K562 (cell line): ENCODE results near the gene DDX60. TPM values are rescaled to one million over a fixed set of nuclear protein-coding genes. Genes with fewer than 3 reads are reported as not detected.

Experiments
- ATAC-seq: fragments of 200-7000 bp; cut with Tn5 transposase; 3 replicates; pipeline ENCODE4 v1.9.1; 2020; ENCODE audit warnings: moderate library complexity
- BruUV-seq: library from RNA; stranded (reverse); fragments of 400-500 nt; replicated peaks from 2 replicates; lab custom pipeline; 2021; lab: Mats Ljungman, UMichigan
- CTCF ChIA-PET: fragments of 300-600 bp; formaldehyde crosslinking; extraction: SDS; loops from one replicate; lab custom pipeline; 2021; ENCODE audit warnings: low intra/inter-chr PET ratio; lab: Yijun Ruan, JAX
- POLR2A ChIA-PET: fragments of 300-600, 350-650 bp; sonication (Branson Sonifier 250); formaldehyde crosslinking; extraction: SDS; loops from one replicate; lab custom pipeline; 2021; ENCODE audit warnings: antibody characterized with exemption, inconsistent platforms; lab: Yijun Ruan, JAX
- DNase-seq, 4 experiments: peaks; one replicate each; pipeline versions ENCODE4 v3.0.0 to v3.0.0-alpha.2; 2011 to 2018; ENCODE audit warnings: low spot score in 3 of 4, mixed read lengths in 3 of 4; ENCODE audit errors: extremely low read depth in 1 of 4
- FAIRE-seq: peaks from 2 replicates; lab custom pipeline; 2011; peaks lifted over from hg19 to GRCh38; lab: Jason Lieb, UNC
- H2AFZ ChIP-seq: 2 replicates; pipeline ENCODE4 v1.6.0; 2011; ENCODE audit warnings: low read depth, low read length, control low read depth, inconsistent platforms
- H3K27ac ChIP-seq: fragments of 200-600 bp; 3 replicates; pipeline ENCODE4 v1.8.0; 2011; ENCODE audit warnings: low read depth, mild to moderate bottlenecking, control low read depth, inconsistent platforms, low read length, moderate library complexity, mixed read lengths; ENCODE audit errors: extremely low read depth
- H3K27me3 ChIP-seq, 2 experiments: fragments of 300-600 bp in 1 of 2; 2 replicates in 1 of 2; 3 replicates in 1 of 2; pipeline versions ENCODE4 v1.6.0 to v1.8.0; 2011; ENCODE audit warnings: inconsistent platforms in 2 of 2, low read length in 2 of 2, mild to moderate bottlenecking in 1 of 2, mixed read lengths in 1 of 2, moderate library complexity in 1 of 2; ENCODE audit not compliant: control insufficient read depth in 2 of 2, insufficient read depth in 2 of 2
- H3K36me3 ChIP-seq: fragments of 300-600 bp; 3 replicates; pipeline ENCODE4 v1.8.0; 2011; ENCODE audit warnings: mild to moderate bottlenecking, low read length, inconsistent platforms; ENCODE audit not compliant: control insufficient read depth, insufficient read depth
- H3K4me1 ChIP-seq, 2 experiments: fragments of 200-600 bp in 1 of 2; replicated peaks in 1 of 2; 2 replicates in 1 of 2; 3 replicates in 1 of 2; pipeline versions ENCODE4 v1.5.1 to v1.8.0; 2011; ENCODE audit warnings: inconsistent platforms in 2 of 2, low read length in 2 of 2, mild to moderate bottlenecking in 1 of 2, mixed read lengths in 1 of 2, moderate library complexity in 1 of 2; ENCODE audit not compliant: control insufficient read depth in 2 of 2, insufficient read depth in 2 of 2
- H3K4me2 ChIP-seq: 2 replicates; pipeline ENCODE4 v1.6.1; 2011; ENCODE audit warnings: low read length, control low read depth, inconsistent platforms, mixed read lengths; ENCODE audit not compliant: insufficient read depth
- H3K4me3 ChIP-seq: fragments of 200-600 bp; sonication (generic), shearing (Covaris generic); 2 replicates; pipeline ENCODE4 v1.5.1; 2016; ENCODE audit warnings: control low read depth, inconsistent platforms
- H3K79me2 ChIP-seq: fragments of 200-600 bp; 3 replicates; pipeline ENCODE4 v1.8.0; 2011; ENCODE audit warnings: low read length, inconsistent platforms; ENCODE audit not compliant: control insufficient read depth, insufficient read depth
- H3K9ac ChIP-seq, 2 experiments: 2 replicates each; pipeline versions ENCODE4 v1.6.0 to v1.6.1; 2011; ENCODE audit warnings: low read depth in 2 of 2, low read length in 2 of 2, control low read depth in 1 of 2, inconsistent platforms in 1 of 2, mild to moderate bottlenecking in 1 of 2, mixed read lengths in 1 of 2; ENCODE audit not compliant: insufficient read depth in 1 of 2
- H3K9me1 ChIP-seq: one replicate; pipeline ENCODE4 v1.6.0; 2011; ENCODE audit warnings: inconsistent platforms, mild to moderate bottlenecking, low read length, moderate library complexity; ENCODE audit not compliant: control insufficient read depth, insufficient read depth
- H3K9me3 ChIP-seq: replicated peaks from 2 replicates; pipeline ENCODE4 v1.5.1; 2011; ENCODE audit warnings: low read depth, low read length, inconsistent platforms; ENCODE audit not compliant: control insufficient read depth, insufficient read depth
- H4K20me1 ChIP-seq: replicated peaks from 2 replicates; pipeline ENCODE4 v1.6.1; 2011; ENCODE audit warnings: low read length, inconsistent platforms, mixed read lengths; ENCODE audit not compliant: control insufficient read depth, insufficient read depth
- DDX20 ChIP-seq: fragments of 450-650 bp; IDR thresholded peaks from 2 replicates; pipeline ENCODE4 v1.6.1; 2016; ENCODE audit warnings: missing genetic modification characterization, low read depth, mild to moderate bottlenecking, missing compliant biosample characterization, moderate library complexity
- DPF2 ChIP-seq: fragments of 450-650 bp; IDR thresholded peaks from 2 replicates; pipeline ENCODE4 v1.6.1; 2016
- FOXK2 ChIP-seq, 2 experiments: fragments of 450-650 bp; IDR thresholded peaks in 1 of 2; conservative IDR thresholded peaks in 1 of 2; 2 replicates each; pipeline ENCODE4 v1.6.1; 2016; ENCODE audit warnings: low read depth in 2 of 2, mild to moderate bottlenecking in 1 of 2
- ILK ChIP-seq: fragments of 450-650 bp; IDR thresholded peaks from 2 replicates; pipeline ENCODE4 v1.6.1; 2016; ENCODE audit warnings: missing genetic modification characterization, low read depth, mild to moderate bottlenecking, missing compliant biosample characterization, moderate library complexity, borderline replicate concordance
- NR3C1 ChIP-seq: sonication (generic); formaldehyde crosslinking; IDR thresholded peaks from 2 replicates; pipeline ENCODE4 v1.8.1; 2022; ENCODE audit warnings: missing genetic modification reagents
- POLR2AphosphoS2 ChIP-seq: IDR thresholded peaks from 2 replicates; pipeline ENCODE4 v1.6.1; 2012; ENCODE audit warnings: low read length, improper control_type of control experiment
- RBM39 ChIP-seq: fragments of 200-400 bp; formaldehyde crosslinking; optimal IDR thresholded peaks from 2 replicates; pipeline ENCODE3; 2018; ENCODE audit warnings: low read depth, low read length
- SMAD1 ChIP-seq: fragments of 150-350 bp; IDR thresholded peaks from 2 replicates; pipeline ENCODE4 v1.6.1; 2014; ENCODE audit warnings: low read length, low read depth; ENCODE audit not compliant: partially characterized antibody
- SRSF7 ChIP-seq: fragments of 200-400 bp; formaldehyde crosslinking; optimal IDR thresholded peaks from 2 replicates; pipeline ENCODE3; 2017; ENCODE audit warnings: mild to moderate bottlenecking, low read depth, low read length
- YBX1 ChIP-seq: fragments of 450-650 bp; IDR thresholded peaks from 2 replicates; pipeline ENCODE4 v1.7.1; 2016; ENCODE audit warnings: mild to moderate bottlenecking
- ZC3H11A ChIP-seq: IDR thresholded peaks from 2 replicates; pipeline ENCODE4 v1.6.1; 2012; ENCODE audit warnings: low read depth, low read length, improper control_type of control experiment
- ZFP1 ChIP-seq: fragments of 450-650 bp; formaldehyde crosslinking; IDR thresholded peaks from 2 replicates; pipeline ENCODE4 v1.4.0; 2020; ENCODE audit warnings: mild to moderate bottlenecking, mixed read lengths
- ZNF146 ChIP-seq: IDR thresholded peaks from one replicate; pipeline ENCODE4 v1.6.1; 2018; ENCODE audit warnings: missing compliant biosample characterization; ENCODE audit not compliant: unreplicated experiment
- ZNF561 ChIP-seq: fragments of 450-650 bp; formaldehyde crosslinking; conservative IDR thresholded peaks from 2 replicates; pipeline ENCODE4 v1.4.0; 2020; ENCODE audit warnings: mild to moderate bottlenecking, moderate library complexity
- ZNF707 ChIP-seq: fragments of 250-450 bp; sonication (Bioruptor Pico); conservative IDR thresholded peaks from 2 replicates; pipeline ENCODE4 v1.8.0; 2022; ENCODE audit warnings: inconsistent platforms, mild to moderate bottlenecking, moderate library complexity
- WGBS: fragments of 100-300 bp; shearing (Covaris generic); methylation state at CpG from one replicate; pipeline ENCODE4 v1.1.6; 2016; ENCODE audit warnings: low coverage, mixed read lengths; ENCODE audit not compliant: insufficient coverage; ENCODE audit errors: missing lambda C conversion rate; 5-methylcytosine and 5-hydroxymethylcytosine counted together
- in situ Hi-C: fragments of 300-500 bp; cut with MboI; formaldehyde crosslinking; loops from 4 replicates; pipeline ENCODE4 v1.15.0; 2018; ENCODE audit warnings: inconsistent platforms, mixed read lengths
- intact Hi-C: fragments of 100-400 bp; cut with micrococcal nuclease; formaldehyde crosslinking; loops from 2 replicates; pipeline ENCODE4 v1.14.2; 2022
- polyA plus RNA-seq, 8 experiments: library from polyadenylated mRNA; depleted of rRNA in 4 of 8; stranded (reverse) in 5 of 8; unstranded in 3 of 8; fragments of >200 nt; fragmentation: Nextera tagmentation in 2 of 8; fragmentation: Illumina TruSeq in 1 of 8; extraction: Ambion mirVana in 2 of 8; extraction: Trizol in 1 of 8; gene quantifications; 2 replicates each; pipeline versions ENCODE4 v1.2.1 to v1.2.3, GENCODE V29; 2011 to 2014; ENCODE audit warnings: inconsistent platforms in 1 of 8, missing spikeins in 1 of 8
- total RNA-seq, 7 experiments: library from RNA; depleted of rRNA in 6 of 7; stranded (reverse); fragments of >200 nt in 6 of 7; fragmentation: Illumina TruSeq in 2 of 7; extraction: Trizol in 2 of 7; gene quantifications; 2 replicates each; pipeline versions ENCODE4 v1.2.1 to v1.2.3, GENCODE V29; 2011 to 2021; ENCODE audit warnings: low replicate concordance in 1 of 7
- TF ChIP-seq, protein P1 (sequence below): IDR thresholded peaks from 3 replicates; pipeline ENCODE4 v1.6.1; 2011; ENCODE audit warnings: borderline replicate concordance, mild to moderate bottlenecking; ENCODE audit not compliant: insufficient read length, insufficient read depth
- TF ChIP-seq, protein P2 (sequence below): fragments of 250-450 bp; sonication (Bioruptor Pico); IDR thresholded peaks from 2 replicates; pipeline ENCODE4 v1.8.0; 2021; ENCODE audit warnings: mild to moderate bottlenecking, moderate library complexity

The DDX60 gene
- total and polyA plus RNA-seq, 9 of the 15 experiments (the other 6 are each of a cell fraction or from before 2014, with no cell fraction given), result 0.06 to 0.25 (median 0.13) TPM

DNA sequence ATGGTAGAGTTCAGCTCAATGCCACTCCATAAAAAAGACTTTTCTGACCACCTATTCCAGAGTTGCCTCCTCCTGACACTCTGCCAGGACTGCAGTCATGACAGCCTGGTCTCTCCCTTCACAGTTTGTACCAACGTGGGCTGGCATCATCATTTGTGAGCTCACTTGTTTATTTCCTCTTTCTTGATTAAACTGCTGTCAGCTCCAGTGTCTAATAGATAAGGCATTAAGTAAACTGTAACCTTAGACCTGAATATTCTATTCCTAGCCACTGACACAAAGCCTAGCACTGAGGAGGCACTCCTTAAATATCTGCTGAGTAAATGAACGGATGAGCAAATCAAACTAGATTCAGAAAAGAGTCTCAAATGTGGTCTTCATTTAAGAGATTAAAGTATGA lies 48.7 kb downstream of the DDX60 start:
- Histone ChIP-seq H3K27ac (no peak overlapping the region), H2AFZ (no peak overlapping the region), H3K4me1 (no peaks in the 10 kb centered on the region), H3K4me2 (no peak overlapping the region), H3K27me3 (no peaks in the 10 kb centered on the region), H3K79me2 (no peaks in the 10 kb centered on the region), H4K20me1 (no peaks in the 10 kb centered on the region), H3K9me1 (no peaks in the 10 kb centered on the region), H3K9me3 (no peaks in the 10 kb centered on the region), H3K9ac (no peak overlapping the region), H3K36me3 (no peaks in the 10 kb centered on the region), H3K4me3 (no peak overlapping the region)
- ATAC-seq (no peak), DNase-seq (no peak), FAIRE-seq (no peak)
- intact Hi-C loops, result no loop called here
- WGBS, result 0% methylated on average over 2 of the region's 2 CpGs
- CTCF ChIA-PET, result no interaction called here
- POLR2A ChIA-PET, result no interaction called here
- no TSS peak for BruUV-seq
- no peak for TF ChIP-seq POLR2AphosphoS2
- TF ChIP-seq ZNF561 (CRISPR knock-in tag), result no peak
- TF ChIP-seq RBM39, result no peak
- no peak for TF ChIP-seq ZNF707 (CRISPR knock-in tag)
- no peak for TF ChIP-seq ZNF146
- TF ChIP-seq NR3C1 (CRISPR knock-in tag), result no peak
- no peak for TF ChIP-seq SMAD1
- no peak for TF ChIP-seq FOXK2 (conservative IDR thresholded peaks at IDR 0.05 in 1 of 2, IDR thresholded peaks at IDR 0.05 in 1 of 2; ENCODE audit: low read depth in 2 of 2)
- in situ Hi-C loops, result no loop called here

DNA sequence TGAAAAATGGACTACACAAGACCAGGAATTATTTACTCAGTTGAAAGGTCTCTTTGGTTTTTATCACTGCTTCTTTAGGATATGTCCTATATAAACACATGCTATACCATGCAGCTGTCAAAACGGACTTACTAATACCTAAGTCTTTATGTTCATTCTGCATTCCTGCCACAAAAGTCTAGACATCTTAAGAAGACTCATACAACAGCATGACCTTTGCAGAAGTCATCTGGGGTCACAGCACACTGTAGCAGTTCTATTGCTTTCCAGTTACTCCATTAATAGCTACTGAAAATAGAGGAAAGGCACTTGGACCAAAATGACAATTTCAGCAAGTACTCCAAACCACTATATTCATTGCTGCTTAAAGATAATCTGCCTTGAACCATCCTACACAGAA lies 53.2 kb downstream of the DDX60 start:
- ATAC-seq (no peak), DNase-seq (no peak), FAIRE-seq (no peak)
- H3K4me1 ChIP-seq, result no peaks in the 10 kb centered on the region
- H3K27me3 ChIP-seq, result no peaks in the 10 kb centered on the region
- H3K79me2 ChIP-seq, result no peaks in the 10 kb centered on the region
- in situ Hi-C loops, result no loop called here
- no peaks in the 10 kb centered on the region for H3K9me3 ChIP-seq
- BruUV-seq, result no TSS peak
- H3K4me2 ChIP-seq, result no peak overlapping the region
- H3K27ac ChIP-seq, result no peak overlapping the region
- H4K20me1 ChIP-seq, result no peaks in the 10 kb centered on the region
- CTCF ChIA-PET, result no interaction called here
- H3K36me3 ChIP-seq, result no peaks in the 10 kb centered on the region
- POLR2A ChIA-PET, result no interaction called here
- no peak overlapping the region for H3K4me3 ChIP-seq
- 0% methylated on average over 1 of the region's 1 CpG for WGBS
- no peaks in the 10 kb centered on the region for H3K9me1 ChIP-seq
- intact Hi-C loops, result no loop called here
- no peak overlapping the region for H2AFZ ChIP-seq
- no peak overlapping the region for H3K9ac ChIP-seq
- TF ChIP-seq ZFP1 (CRISPR knock-in tag) (no peak), SRSF7 (no peak), DPF2 (no peak), ZC3H11A (no peak), YBX1 (no peak), ILK (no peak), DDX20 (tag) (no peak)
- TF ChIP-seq, protein P1, sequence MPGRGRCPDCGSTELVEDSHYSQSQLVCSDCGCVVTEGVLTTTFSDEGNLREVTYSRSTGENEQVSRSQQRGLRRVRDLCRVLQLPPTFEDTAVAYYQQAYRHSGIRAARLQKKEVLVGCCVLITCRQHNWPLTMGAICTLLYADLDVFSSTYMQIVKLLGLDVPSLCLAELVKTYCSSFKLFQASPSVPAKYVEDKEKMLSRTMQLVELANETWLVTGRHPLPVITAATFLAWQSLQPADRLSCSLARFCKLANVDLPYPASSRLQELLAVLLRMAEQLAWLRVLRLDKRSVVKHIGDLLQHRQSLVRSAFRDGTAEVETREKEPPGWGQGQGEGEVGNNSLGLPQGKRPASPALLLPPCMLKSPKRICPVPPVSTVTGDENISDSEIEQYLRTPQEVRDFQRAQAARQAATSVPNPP, result no peak
- TF ChIP-seq, protein P2, sequence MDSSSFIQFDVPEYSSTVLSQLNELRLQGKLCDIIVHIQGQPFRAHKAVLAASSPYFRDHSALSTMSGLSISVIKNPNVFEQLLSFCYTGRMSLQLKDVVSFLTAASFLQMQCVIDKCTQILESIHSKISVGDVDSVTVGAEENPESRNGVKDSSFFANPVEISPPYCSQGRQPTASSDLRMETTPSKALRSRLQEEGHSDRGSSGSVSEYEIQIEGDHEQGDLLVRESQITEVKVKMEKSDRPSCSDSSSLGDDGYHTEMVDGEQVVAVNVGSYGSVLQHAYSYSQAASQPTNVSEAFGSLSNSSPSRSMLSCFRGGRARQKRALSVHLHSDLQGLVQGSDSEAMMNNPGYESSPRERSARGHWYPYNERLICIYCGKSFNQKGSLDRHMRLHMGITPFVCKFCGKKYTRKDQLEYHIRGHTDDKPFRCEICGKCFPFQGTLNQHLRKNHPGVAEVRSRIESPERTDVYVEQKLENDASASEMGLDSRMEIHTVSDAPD (CRISPR knock-in tag), result no peak
